Endometrial microvascular endothelial cells (primary cell): ENCODE data around the gene EBNA1BP2. TPM values are rescaled to one million over a fixed set of nuclear protein-coding genes. Genes with fewer than 3 reads are reported as not detected.
"Not testable (repeated sequence)": the region's sequence is repeated elsewhere in the genome, so short reads cannot be mapped to it uniquely, and the experiment has no call there.

Experiments used
- in situ Hi-C: cut with HindIII; loops from 2 replicates; pipeline ENCODE4 v1.10.0; 2017; ENCODE audit warnings: low sequenced_read_pairs, low pct_unique_long_range_greater_than_20kb; ENCODE audit errors: inconsistent ontology term
- total RNA-seq: library from RNA; depleted of rRNA; stranded (reverse); fragments of >200 nt; gene quantifications from one replicate; pipeline ENCODE4 v1.2.3, GENCODE V29; 2015; ENCODE audit errors: inconsistent ontology term

EBNA1BP2 gene
- total RNA-seq, 1 donor from 2014 or later = 184 TPM

GRCh38 chr1:43177691-43178090 lies 5.6 kb upstream of the EBNA1BP2 start:
- in situ Hi-C loops = no loop called here

GRCh38 chr1:43174873-43175272 lies 2.8 kb upstream of the EBNA1BP2 start:
- in situ Hi-C loops = no loop called here

GRCh38 chr1:43172527-43172972 lies 460 bp upstream of the EBNA1BP2 start:
- in situ Hi-C loops = no loop called here

DNA sequence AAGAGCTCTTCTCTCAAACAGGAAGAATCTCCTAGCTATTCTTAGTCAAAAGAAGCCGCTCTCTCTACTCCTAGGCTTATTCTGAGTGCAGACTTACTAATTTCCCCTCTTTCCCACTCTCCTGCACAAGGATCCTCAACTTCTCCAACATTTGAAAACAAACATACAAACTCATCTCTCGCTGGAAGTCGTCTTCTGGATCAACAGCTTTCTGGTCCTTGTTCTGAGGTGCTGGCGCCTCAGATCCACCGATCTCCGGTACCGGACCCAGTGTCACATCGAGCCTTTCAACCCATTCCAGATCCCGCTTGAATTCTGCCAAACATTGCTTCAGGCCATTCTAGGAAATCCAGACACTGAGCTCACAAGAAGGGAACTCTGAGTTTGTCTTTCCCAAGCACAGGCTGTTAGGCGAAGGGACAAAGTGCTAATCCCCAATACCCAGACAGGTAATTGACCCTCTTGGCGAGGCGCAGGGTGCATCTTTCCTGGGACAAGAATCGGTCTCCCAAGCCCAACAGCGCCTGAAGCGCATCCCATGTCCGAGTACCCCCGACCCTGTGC lies 696 bp downstream of the EBNA1BP2 start:
- in situ Hi-C loops = no loop called here

DNA sequence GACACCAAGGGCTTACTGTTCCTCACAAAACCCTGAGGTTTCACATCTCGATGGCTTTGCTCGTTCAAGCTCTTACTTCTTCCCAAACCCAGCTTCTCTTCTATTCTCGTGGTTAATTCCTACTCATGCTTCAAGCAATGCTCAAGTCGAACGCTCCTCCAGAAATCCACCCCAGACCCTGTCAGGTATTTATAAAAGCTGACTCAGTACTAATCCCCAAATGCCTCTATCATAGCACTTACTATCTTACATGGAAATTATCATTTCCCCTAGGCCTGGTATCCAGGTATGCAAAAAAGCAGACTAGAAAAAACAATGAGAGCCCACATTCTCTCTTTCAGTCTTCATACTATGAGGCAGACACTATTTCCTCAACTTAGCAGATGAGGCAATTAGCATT lies 6.3 kb downstream of the EBNA1BP2 start:
- in situ Hi-C loops = no loop called here

DNA sequence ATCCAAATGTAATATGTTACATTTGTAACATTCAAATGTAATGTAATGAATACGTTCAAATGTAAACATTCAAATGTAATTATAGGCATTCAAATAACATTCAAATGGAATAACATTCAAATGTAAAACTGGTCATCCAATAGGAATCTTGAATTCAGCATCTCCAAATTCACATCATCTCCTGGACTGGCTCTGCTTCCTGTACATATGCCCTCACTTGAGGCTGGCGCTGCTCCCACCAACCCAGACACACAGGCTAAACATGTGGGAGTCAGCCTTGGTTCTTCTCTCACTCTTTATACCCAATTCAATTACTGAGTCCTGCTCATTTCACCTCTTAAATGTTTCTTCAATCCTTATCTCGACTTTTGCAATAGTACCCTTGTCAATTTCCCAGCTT lies 6.9 kb downstream of the EBNA1BP2 start:
- in situ Hi-C loops = no loop called here

GRCh38 chr1:43156026-43156425 lies 16.1 kb downstream of the EBNA1BP2 start:
- in situ Hi-C loops = no loop called here

GRCh38 chr1:43153443-43153842 lies 18.6 kb downstream of the EBNA1BP2 start:
- in situ Hi-C loops = no loop called here

DNA sequence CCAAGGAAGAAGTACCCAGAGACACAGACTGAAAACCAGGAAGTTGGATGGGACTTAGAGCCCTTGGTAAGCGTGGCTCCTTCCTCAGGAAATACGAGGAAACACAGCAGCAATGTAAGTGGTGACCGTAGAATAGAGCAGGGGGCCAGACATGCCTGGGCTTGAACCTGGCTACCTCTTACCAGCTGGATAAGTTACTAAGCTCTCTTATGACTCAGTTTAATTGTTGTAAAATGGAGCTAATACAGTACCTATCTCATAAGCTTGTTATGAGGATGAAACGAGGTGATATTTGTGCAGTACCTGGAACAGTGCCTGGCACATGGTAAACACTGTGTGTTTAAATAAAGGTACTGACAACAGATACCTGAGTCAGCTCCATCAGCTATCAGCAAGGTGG lies 19.2 kb downstream of the EBNA1BP2 start:
- in situ Hi-C loops = no loop called here

GRCh38 chr1:43149889-43150288 lies 22.2 kb downstream of the EBNA1BP2 start:
- in situ Hi-C loops = no loop called here

DNA sequence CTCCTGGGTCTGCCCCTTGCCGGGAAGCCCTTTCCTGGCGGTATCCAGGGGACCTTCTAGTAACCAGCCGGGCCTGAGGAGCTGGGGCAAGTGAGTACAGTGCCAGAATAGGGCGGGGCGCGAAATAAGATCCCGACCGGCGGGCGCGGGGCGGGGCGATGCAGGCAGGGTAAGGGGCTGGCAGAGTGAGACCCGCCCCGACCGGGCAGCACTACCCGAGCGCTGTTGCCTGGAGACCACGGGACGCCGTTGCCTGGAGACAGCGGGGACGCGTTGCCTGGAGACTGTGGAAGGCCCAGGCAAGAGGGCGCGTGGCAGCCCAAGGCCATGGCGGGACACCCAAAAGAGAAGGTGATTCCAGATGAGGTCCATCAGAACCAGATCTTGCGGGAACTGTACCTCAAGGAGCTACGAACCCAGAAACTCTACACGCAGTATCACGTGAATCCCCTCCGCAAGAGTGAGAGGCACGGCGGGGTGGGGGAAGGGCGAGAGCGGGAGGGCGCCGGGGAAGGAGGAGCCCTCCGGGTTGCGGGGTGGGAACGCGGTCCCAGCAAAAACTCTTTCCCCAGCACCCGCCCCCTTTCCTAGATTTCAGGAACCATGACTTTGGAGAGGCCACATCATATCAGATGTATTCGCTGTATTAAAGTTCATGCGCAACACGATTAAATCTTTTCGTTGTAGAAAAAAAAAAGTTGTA lies 24.3 kb downstream of the EBNA1BP2 start:
- in situ Hi-C loops = no loop called here

GRCh38 chr1:43144237-43144636 lies 27.9 kb downstream of the EBNA1BP2 start:
- in situ Hi-C loops = no loop called here

DNA sequence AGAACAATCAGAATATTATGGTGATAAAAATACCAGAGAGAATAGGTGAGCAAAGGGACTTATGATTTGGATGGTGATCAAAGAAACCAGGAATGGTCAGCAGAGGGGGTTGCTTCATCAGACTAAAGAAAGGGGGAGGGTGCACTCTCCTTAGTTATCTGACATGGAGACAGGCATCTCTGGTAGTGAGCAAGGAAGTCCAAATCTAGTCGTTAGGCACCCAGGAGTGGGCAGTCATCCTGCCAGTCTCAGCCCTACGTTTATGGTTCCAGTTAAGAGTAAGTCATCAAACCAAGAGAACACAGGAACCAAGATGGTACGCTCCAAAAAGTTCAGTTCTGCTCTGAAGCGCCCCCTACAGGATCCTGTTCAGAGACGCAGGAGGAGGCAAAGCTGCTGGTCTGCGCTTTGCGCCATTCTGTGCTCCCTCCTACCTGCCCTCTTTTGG lies 28.6 kb downstream of the EBNA1BP2 start:
- in situ Hi-C loops = no loop called here

DNA sequence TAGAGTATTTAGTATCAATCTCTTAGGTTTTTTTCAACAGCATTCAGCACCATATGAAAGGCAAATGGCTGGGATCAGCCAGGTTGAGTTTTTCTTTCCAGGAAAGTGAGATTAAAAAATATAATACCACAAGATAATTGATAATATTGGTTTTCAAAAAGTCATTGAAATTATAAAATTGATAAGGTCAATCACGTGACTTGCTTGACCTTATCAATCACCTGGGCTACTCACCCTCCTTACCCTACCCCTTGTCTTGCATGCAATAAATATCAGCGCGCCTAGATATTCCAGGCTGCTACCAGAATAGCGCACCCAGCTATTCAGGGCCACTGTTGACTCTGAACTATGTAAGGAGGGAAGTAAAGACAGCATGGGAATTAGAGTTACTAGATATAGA lies 31.5 kb downstream of the EBNA1BP2 start:
- in situ Hi-C loops = no loop called here

- in situ Hi-C loops = no loop called here
These were observed 32.1 kb downstream of the EBNA1BP2 start for GRCh38 chr1:43140010-43140409.

- in situ Hi-C loops = not testable (repeated sequence)
These were observed 32.8 kb downstream of the EBNA1BP2 start for GRCh38 chr1:43139295-43139694.

DNA sequence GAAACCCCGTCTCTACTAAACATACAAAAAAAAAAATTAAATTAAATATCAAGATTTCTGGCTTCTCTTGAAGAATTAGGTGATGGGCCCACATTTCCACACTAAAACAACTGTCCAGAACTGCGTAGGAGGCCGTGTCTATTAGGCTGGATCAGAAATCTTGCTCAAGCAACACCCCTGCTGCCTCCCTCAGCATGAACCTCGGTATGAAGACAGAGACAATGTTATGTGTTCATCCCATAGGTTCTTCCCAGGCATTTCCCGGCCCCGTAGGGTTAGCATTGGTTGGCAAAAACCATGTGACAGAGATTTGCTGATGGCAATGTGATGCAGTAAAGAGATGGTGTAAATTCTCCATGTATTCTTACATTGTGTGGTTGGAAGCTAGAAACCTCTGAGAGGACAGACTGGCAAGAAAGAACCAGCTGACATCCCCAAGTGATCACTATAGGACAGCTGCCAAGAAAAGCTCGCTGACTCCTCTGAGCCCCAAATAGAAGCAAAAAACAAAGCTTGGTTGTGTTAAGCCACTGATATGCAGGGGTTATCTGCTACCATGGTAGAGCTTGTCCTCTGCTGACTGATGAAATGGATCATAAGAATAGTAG lies 34.5 kb downstream of the EBNA1BP2 start:
- in situ Hi-C loops = no loop called here

DNA sequence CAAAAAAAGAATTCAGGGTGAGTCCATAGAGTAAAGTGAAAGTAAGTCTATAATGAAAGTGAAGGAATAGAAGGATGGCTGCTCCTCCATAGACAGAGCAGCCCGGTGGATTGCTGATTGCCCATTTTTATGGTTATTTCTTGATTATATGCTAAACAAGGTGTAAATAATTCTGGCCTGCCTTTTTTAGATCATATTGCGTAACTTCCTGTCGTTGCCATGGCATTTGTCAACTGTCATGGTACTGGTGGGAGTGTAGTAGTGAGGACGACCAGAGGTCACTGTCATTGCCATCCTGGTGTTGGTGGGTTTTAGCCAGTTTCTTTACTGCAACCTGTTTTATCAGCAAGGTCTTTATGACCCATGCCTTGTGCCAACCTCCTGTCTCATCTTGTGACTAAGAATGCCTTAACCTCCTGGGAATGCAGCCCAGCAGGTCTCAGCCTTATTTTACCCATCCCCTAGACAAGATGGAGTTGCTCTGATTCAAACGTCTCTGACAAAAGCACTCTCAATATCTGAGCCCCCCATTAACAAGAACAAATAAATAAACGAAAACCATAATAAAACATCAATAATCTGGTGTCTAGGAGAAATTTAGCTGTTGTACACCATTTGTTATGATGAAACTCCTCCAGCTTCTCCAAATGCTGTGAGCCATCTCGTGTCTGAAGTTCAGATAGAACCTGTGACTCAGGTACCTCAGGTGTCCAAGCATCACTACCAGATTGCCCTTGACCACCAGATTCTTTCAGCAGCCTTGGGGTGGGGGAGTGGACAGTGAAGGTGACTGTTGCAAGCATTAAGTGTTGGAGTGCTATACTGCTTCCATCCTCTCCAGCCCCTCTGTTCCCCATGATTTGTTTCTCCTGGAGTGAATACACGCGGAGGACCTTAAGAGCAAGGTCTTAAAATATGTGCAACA lies 36.0 kb downstream of the EBNA1BP2 start:
- in situ Hi-C loops = no loop called here

DNA sequence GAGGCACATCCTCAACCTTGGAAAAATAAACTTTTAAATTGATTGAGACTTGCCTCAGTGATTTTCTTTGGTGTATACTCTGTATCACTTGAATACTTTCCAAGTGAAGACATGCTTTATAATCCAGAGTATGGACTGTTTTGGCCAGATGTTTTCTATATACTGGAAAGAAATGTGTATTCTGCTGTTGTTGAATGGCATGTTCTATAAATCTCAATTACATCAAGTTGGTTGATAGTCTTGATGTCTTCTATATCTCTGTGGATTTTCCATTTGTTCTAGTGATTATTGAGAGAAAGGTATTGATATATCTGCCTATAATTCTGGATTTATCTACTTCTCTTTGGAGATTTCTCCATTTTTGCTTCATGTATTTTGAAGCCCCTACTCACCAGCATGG lies 37.5 kb downstream of the EBNA1BP2 start:
- in situ Hi-C loops = no loop called here
